WTC11 (cell line): ENCODE data around the gene TERT.
"Not testable (repeated sequence)": the region's sequence is repeated elsewhere in the genome, so short reads cannot be mapped to it uniquely, and the experiment has no call there.

Experiments
- CREM ChIP-seq: sonication (generic); formaldehyde crosslinking; IDR thresholded peaks from 2 replicates; pipeline ENCODE4 v1.8.1; 2022; ENCODE audit warnings: mild to moderate bottlenecking, missing genetic modification reagents, moderate library complexity
- ESRRA ChIP-seq: sonication (generic); formaldehyde crosslinking; IDR thresholded peaks from 2 replicates; pipeline ENCODE4 v1.8.1; 2022; ENCODE audit warnings: mild to moderate bottlenecking, missing genetic modification reagents, borderline replicate concordance
- FOXK1 ChIP-seq: sonication (generic); formaldehyde crosslinking; IDR thresholded peaks from 2 replicates; pipeline ENCODE4 v1.8.0; 2022; ENCODE audit warnings: mild to moderate bottlenecking, moderate library complexity, missing genetic modification reagents
- FOXP1 ChIP-seq: sonication (generic); formaldehyde crosslinking; IDR thresholded peaks from 2 replicates; pipeline ENCODE4 v1.8.0; 2022; ENCODE audit warnings: missing genetic modification reagents, mild to moderate bottlenecking, moderate library complexity, borderline replicate concordance
- IRF2 ChIP-seq: sonication (generic); formaldehyde crosslinking; IDR thresholded peaks from 2 replicates; pipeline ENCODE4 v1.8.0; 2022; ENCODE audit warnings: low read depth, missing genetic modification reagents, borderline replicate concordance
- USF2 ChIP-seq: sonication (generic); formaldehyde crosslinking; IDR thresholded peaks from 2 replicates; pipeline ENCODE4 v1.8.1; 2023; ENCODE audit warnings: mild to moderate bottlenecking, missing genetic modification reagents, moderate library complexity
- ZNF138 ChIP-seq: sonication (generic); formaldehyde crosslinking; conservative IDR thresholded peaks from 2 replicates; pipeline ENCODE4 v1.8.1; 2022; ENCODE audit warnings: mild to moderate bottlenecking, moderate library complexity, missing genetic modification reagents
- ZNF219 ChIP-seq: sonication (generic); formaldehyde crosslinking; IDR thresholded peaks from 2 replicates; pipeline ENCODE4 v1.8.0; 2023; ENCODE audit warnings: missing genetic modification reagents, mild to moderate bottlenecking, borderline replicate concordance
- ZNF263 ChIP-seq: sonication (generic); formaldehyde crosslinking; IDR thresholded peaks from 2 replicates; pipeline ENCODE4 v1.8.1; 2022; ENCODE audit warnings: low read depth, mild to moderate bottlenecking, moderate library complexity, missing genetic modification reagents
- ZNF671 ChIP-seq: fragments of 250-450 bp; sonication (Bioruptor Pico); IDR thresholded peaks from 2 replicates; pipeline ENCODE4 v1.8.0; 2021; ENCODE audit warnings: mild to moderate bottlenecking
- TF ChIP-seq, protein P1 (sequence below): sonication (generic); formaldehyde crosslinking; conservative IDR thresholded peaks from 2 replicates; pipeline ENCODE4 v1.8.1; 2022; ENCODE audit warnings: mild to moderate bottlenecking, missing genetic modification reagents
- TF ChIP-seq, protein P2 (sequence below): fragments of 200-600 bp; IDR thresholded peaks from 2 replicates; pipeline ENCODE4 v1.8.0; 2022; ENCODE audit warnings: antibody characterized with exemption
- TF ChIP-seq, protein P3 (sequence below): sonication (generic); formaldehyde crosslinking; IDR thresholded peaks from 2 replicates; pipeline ENCODE4 v1.8.1; 2022; ENCODE audit warnings: mild to moderate bottlenecking, moderate library complexity, missing genetic modification reagents

- TF ChIP-seq FOXP1; ESRRA (CRISPR knock-in tag); ZNF219; ZNF263; FOXK1 (CRISPR knock-in tag); USF2 (CRISPR knock-in tag); ZNF138; IRF2 (CRISPR knock-in tag); ZNF671 (CRISPR knock-in tag); CREM (CRISPR knock-in tag): not testable (repeated sequence)
- TF ChIP-seq, protein P1, sequence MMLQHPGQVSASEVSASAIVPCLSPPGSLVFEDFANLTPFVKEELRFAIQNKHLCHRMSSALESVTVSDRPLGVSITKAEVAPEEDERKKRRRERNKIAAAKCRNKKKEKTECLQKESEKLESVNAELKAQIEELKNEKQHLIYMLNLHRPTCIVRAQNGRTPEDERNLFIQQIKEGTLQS (CRISPR knock-in tag): not testable (repeated sequence)
- TF ChIP-seq, protein P2, sequence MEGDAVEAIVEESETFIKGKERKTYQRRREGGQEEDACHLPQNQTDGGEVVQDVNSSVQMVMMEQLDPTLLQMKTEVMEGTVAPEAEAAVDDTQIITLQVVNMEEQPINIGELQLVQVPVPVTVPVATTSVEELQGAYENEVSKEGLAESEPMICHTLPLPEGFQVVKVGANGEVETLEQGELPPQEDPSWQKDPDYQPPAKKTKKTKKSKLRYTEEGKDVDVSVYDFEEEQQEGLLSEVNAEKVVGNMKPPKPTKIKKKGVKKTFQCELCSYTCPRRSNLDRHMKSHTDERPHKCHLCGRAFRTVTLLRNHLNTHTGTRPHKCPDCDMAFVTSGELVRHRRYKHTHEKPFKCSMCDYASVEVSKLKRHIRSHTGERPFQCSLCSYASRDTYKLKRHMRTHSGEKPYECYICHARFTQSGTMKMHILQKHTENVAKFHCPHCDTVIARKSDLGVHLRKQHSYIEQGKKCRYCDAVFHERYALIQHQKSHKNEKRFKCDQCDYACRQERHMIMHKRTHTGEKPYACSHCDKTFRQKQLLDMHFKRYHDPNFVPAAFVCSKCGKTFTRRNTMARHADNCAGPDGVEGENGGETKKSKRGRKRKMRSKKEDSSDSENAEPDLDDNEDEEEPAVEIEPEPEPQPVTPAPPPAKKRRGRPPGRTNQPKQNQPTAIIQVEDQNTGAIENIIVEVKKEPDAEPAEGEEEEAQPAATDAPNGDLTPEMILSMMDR: not testable (repeated sequence)
- TF ChIP-seq, protein P3, sequence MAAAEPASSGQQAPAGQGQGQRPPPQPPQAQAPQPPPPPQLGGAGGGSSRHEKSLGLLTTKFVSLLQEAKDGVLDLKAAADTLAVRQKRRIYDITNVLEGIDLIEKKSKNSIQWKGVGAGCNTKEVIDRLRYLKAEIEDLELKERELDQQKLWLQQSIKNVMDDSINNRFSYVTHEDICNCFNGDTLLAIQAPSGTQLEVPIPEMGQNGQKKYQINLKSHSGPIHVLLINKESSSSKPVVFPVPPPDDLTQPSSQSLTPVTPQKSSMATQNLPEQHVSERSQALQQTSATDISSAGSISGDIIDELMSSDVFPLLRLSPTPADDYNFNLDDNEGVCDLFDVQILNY (CRISPR knock-in tag): not testable (repeated sequence)
These were observed 31.6 kb upstream of the TERT start for GRCh38 chr5:1326532-1326875.
